ENCODE results near the gene NOC3L.

Gene NOC3L

GRCh38 chr10:94287336-94287735 lies 75.4 kb downstream of the NOC3L start:
- Histone ChIP-seq H3K9me2 (replicated peaks; ENCODE audit: insufficient read depth, low read length) (no peaks in the 10 kb centered on the region), H3F3A (ENCODE audit: insufficient read depth) (no peaks in the 10 kb centered on the region), H4K20me1 (ENCODE audit: low read depth, low read length) (no peaks in the 10 kb centered on the region), H3K9ac (ENCODE audit: low read length) (no peak overlapping the region), H2AFZ (ENCODE audit: low read depth, low read length, severe bottlenecking) (no peak overlapping the region), H3K4me2 (ENCODE audit: low read depth, low read length, poor library complexity, severe bottlenecking) (no peak overlapping the region), H3K4me3 (ENCODE audit: insufficient read depth, low read length, poor library complexity, severe bottlenecking) (no peak overlapping the region), H3K9me3 (ENCODE audit: insufficient read depth, low read length) (no peaks in the 10 kb centered on the region), H3K27ac (ENCODE audit: low read depth, low read length) (no peak overlapping the region), H3K27me3 (ENCODE audit: low read length) (no peaks in the 10 kb centered on the region), H3K79me2 (ENCODE audit: insufficient read depth, low read length) (no peaks in the 10 kb centered on the region), H3K36me3 (ENCODE audit: low read length) (no peaks in the 10 kb centered on the region)
- TF ChIP-seq, protein P1, sequence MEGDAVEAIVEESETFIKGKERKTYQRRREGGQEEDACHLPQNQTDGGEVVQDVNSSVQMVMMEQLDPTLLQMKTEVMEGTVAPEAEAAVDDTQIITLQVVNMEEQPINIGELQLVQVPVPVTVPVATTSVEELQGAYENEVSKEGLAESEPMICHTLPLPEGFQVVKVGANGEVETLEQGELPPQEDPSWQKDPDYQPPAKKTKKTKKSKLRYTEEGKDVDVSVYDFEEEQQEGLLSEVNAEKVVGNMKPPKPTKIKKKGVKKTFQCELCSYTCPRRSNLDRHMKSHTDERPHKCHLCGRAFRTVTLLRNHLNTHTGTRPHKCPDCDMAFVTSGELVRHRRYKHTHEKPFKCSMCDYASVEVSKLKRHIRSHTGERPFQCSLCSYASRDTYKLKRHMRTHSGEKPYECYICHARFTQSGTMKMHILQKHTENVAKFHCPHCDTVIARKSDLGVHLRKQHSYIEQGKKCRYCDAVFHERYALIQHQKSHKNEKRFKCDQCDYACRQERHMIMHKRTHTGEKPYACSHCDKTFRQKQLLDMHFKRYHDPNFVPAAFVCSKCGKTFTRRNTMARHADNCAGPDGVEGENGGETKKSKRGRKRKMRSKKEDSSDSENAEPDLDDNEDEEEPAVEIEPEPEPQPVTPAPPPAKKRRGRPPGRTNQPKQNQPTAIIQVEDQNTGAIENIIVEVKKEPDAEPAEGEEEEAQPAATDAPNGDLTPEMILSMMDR (IDR thresholded peaks at IDR 0.05; ENCODE audit: insufficient read depth, low read length, poor library complexity, severe bottlenecking), result no peak
- TF ChIP-seq EZH2phosphoT487 (conservative IDR thresholded peaks at IDR 0.05; ENCODE audit: low read length), result no peak

DNA sequence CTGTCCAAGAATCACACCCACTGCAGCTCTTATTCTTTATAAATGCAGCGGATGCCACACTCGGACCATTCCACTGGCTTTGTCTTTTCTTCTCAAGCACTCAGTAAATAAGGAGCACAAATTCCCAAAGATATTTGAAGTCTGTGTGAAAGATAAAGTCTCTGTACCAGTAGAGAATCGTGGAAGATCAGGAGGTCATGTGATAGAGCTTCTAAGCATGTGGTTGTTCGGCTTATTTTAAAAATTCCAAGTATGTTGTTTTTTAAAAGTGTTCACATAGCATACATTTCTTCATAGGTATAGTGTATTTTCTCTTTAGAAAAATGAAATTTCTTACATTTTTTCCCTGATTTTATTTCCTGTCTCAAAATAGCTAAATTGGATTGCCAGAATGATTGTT lies 75.8 kb downstream of the NOC3L start:
- Histone ChIP-seq H3F3A (ENCODE audit: insufficient read depth) (no peaks in the 10 kb centered on the region), H3K36me3 (ENCODE audit: low read length) (no peaks in the 10 kb centered on the region), H3K27me3 (ENCODE audit: low read length) (no peaks in the 10 kb centered on the region), H3K79me2 (ENCODE audit: insufficient read depth, low read length) (no peaks in the 10 kb centered on the region), H3K9me2 (replicated peaks; ENCODE audit: insufficient read depth, low read length) (no peaks in the 10 kb centered on the region), H4K20me1 (ENCODE audit: low read depth, low read length) (no peaks in the 10 kb centered on the region), H3K9me3 (ENCODE audit: insufficient read depth, low read length) (no peaks in the 10 kb centered on the region), H2AFZ (ENCODE audit: low read depth, low read length, severe bottlenecking) (no peak overlapping the region), H3K9ac (ENCODE audit: low read length) (no peak overlapping the region), H3K4me2 (ENCODE audit: low read depth, low read length, poor library complexity, severe bottlenecking) (no peak overlapping the region), H3K4me3 (ENCODE audit: insufficient read depth, low read length, poor library complexity, severe bottlenecking) (no peak overlapping the region), H3K27ac (ENCODE audit: low read depth, low read length) (no peak overlapping the region)
- TF ChIP-seq EZH2phosphoT487 (conservative IDR thresholded peaks at IDR 0.05; ENCODE audit: low read length), result no peak
- TF ChIP-seq, protein P1 (IDR thresholded peaks at IDR 0.05; ENCODE audit: insufficient read depth, low read length, poor library complexity, severe bottlenecking), result no peak

- TF ChIP-seq, protein P1 (IDR thresholded peaks at IDR 0.05; ENCODE audit: insufficient read depth, low read length, poor library complexity, severe bottlenecking), result no peak
- TF ChIP-seq EZH2phosphoT487 (conservative IDR thresholded peaks at IDR 0.05; ENCODE audit: low read length), result no peak
- H3K9ac ChIP-seq (ENCODE audit: low read length), result no peak overlapping the region
- no peak overlapping the region for H2AFZ ChIP-seq (ENCODE audit: low read depth, low read length, severe bottlenecking)
Measured at GRCh38 chr10:94285271-94285670, 77.5 kb downstream of the NOC3L start.

More at GRCh38 chr10:94285271-94285670, 77.5 kb downstream of the NOC3L start:
- H3K27me3 ChIP-seq (ENCODE audit: low read length), result no peaks in the 10 kb centered on the region
- no peaks in the 10 kb centered on the region for H3K36me3 ChIP-seq (ENCODE audit: low read length)
- no peaks in the 10 kb centered on the region for H3K9me2 ChIP-seq (replicated peaks; ENCODE audit: insufficient read depth, low read length)
- no peaks in the 10 kb centered on the region for H3K9me3 ChIP-seq (ENCODE audit: insufficient read depth, low read length)
- no peaks in the 10 kb centered on the region for H3F3A ChIP-seq (ENCODE audit: insufficient read depth)
- no peak overlapping the region for H3K27ac ChIP-seq (ENCODE audit: low read depth, low read length)
- no peak overlapping the region for H3K4me3 ChIP-seq (ENCODE audit: insufficient read depth, low read length, poor library complexity, severe bottlenecking)
- H3K4me2 ChIP-seq (ENCODE audit: low read depth, low read length, poor library complexity, severe bottlenecking), result no peak overlapping the region
- no peaks in the 10 kb centered on the region for H4K20me1 ChIP-seq (ENCODE audit: low read depth, low read length)
- no peaks in the 10 kb centered on the region for H3K79me2 ChIP-seq (ENCODE audit: insufficient read depth, low read length)

All from SU-DHL-6 (cell line).